AG04449 (cell line): ENCODE data around the gene ZDHHC13.
"Not testable (repeated sequence)": the region's sequence is repeated elsewhere in the genome, so short reads cannot be mapped to it uniquely, and the experiment has no call there.

ENCODE experiments used
- CTCF ChIA-PET: fragments of 350-600 bp; formaldehyde crosslinking; extraction: SDS; loops from one replicate; lab custom pipeline; 2021; ENCODE audit warnings: antibody characterized with exemption; lab: Yijun Ruan, JAX
- POLR2A ChIA-PET: fragments of 400-600, 350-600 bp; formaldehyde crosslinking; extraction: SDS; loops from one replicate; lab custom pipeline; 2020; ENCODE audit warnings: antibody characterized with exemption, inconsistent platforms; lab: Yijun Ruan, JAX
- DNase-seq: peaks from one replicate; pipeline ENCODE4 v3.0.0-alpha.2; 2010; ENCODE audit warnings: low read depth, low spot score
- H3K4me3 ChIP-seq: 2 replicates; pipeline ENCODE4 v1.5.1; 2011; ENCODE audit warnings: low read depth, mild to moderate bottlenecking, control low read depth, low read length
- CTCF ChIP-seq: IDR thresholded peaks from one replicate; pipeline ENCODE4 v1.5.1; 2011; ENCODE audit warnings: mild to moderate bottlenecking, moderate library complexity, low read length, control low read depth, inconsistent platforms; ENCODE audit not compliant: insufficient read depth; ENCODE audit errors: missing control alignments

The ZDHHC13 gene

GRCh38 chr11:19117760-19118097 is 761 bp downstream of the ZDHHC13 start:
- POLR2A ChIA-PET: no interaction called here
- no peak for TF ChIP-seq CTCF
- CTCF ChIA-PET: interaction anchor here (1.0 to 2.6 kb wide), 2 partner anchors 41 to 44 kb away, joined by 3 to 18 read pairs; no protein-coding TSS in a partner anchor
- peak overlapping the region; percentile 83 for H3K4me3 ChIP-seq
- DNase-seq: no peak

GRCh38 chr11:19121646-19122045 is 4.7 kb downstream of the ZDHHC13 start:
- POLR2A ChIA-PET: no interaction called here
- DNase-seq: no peak
- TF ChIP-seq CTCF: no peak
- no peak overlapping the region for H3K4me3 ChIP-seq
- CTCF ChIA-PET: interaction anchor here (1.3 to 3.6 kb wide), 3 partner anchors 44 to 138 kb away, joined by 4 to 23 read pairs (median 6); no protein-coding TSS in a partner anchor

GRCh38 chr11:19122960-19123615 is 6.1 kb downstream of the ZDHHC13 start:
- ChIA-PET POLR2A (no interaction called here), CTCF (interaction anchor here (1.3 to 3.6 kb wide), 2 partner anchors 46 to 137 kb away, joined by 4 to 23 read pairs; no protein-coding TSS in a partner anchor)

GRCh38 chr11:19126562-19127325 is 9.8 kb downstream of the ZDHHC13 start:
- POLR2A ChIA-PET, DNase-seq, H3K4me3 ChIP-seq: not testable (repeated sequence)
- CTCF ChIA-PET: interaction anchor here (0.9 kb wide), 1 partner anchor 56 kb away, joined by 3 read pairs; no protein-coding TSS in a partner anchor

More at GRCh38 chr11:19122960-19123615, 6.1 kb downstream of the ZDHHC13 start:
- no peak overlapping the region for H3K4me3 ChIP-seq
- no peak for DNase-seq
- TF ChIP-seq CTCF: no peak

- ChIA-PET POLR2A (no interaction called here), CTCF (interaction anchor here (1.2 kb wide), 1 partner anchor 63 kb away, joined by 3 read pairs; no protein-coding TSS in a partner anchor)
- no peak overlapping the region for H3K4me3 ChIP-seq
- TF ChIP-seq CTCF: no peak
- DNase-seq: no peak
Measured at GRCh38 chr11:19134004-19134403, 17.0 kb downstream of the ZDHHC13 start.

GRCh38 chr11:19136884-19137283 is 19.9 kb downstream of the ZDHHC13 start:
- POLR2A ChIA-PET, H3K4me3 ChIP-seq, DNase-seq, CTCF ChIA-PET: not testable (repeated sequence)

- no peak for TF ChIP-seq CTCF
- ChIA-PET POLR2A (no interaction called here), CTCF (interaction anchor here (0.7 kb wide), 1 partner anchor 67 kb away, joined by 3 read pairs; no protein-coding TSS in a partner anchor)
- no peak overlapping the region for H3K4me3 ChIP-seq
- DNase-seq: no peak
Measured at GRCh38 chr11:19145319-19145718, 28.4 kb downstream of the ZDHHC13 start.
